ENCODE data around the gene SLC24A4.
A peak's percentile ranks its signal among the peaks of the same experiment; 100 is the strongest.

The SLC24A4 gene

DNA sequence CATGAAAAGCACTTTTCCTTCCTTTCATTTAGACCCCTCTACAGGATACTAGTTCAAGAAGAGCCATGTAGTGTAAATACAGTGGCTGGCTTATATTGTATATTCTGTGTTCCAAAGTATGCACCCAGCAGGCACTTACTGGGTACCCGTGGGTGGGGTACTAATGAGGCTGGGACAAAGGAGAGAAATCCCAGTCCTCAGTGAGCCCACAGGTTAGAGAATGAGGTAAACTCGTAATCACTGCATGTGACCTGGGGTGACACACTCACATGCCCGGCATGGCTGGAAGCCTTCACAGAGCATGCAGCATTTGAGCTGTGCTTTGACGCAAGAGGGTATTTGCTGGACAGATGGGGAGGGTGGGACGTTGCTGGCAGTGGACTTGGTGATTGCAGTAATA, 17.1 kb downstream of the SLC24A4 start:
- peaks cover 43% of the 10 kb centered on the region for H3K4me1 Mint-ChIP-seq
- no peak for ATAC-seq

DNA sequence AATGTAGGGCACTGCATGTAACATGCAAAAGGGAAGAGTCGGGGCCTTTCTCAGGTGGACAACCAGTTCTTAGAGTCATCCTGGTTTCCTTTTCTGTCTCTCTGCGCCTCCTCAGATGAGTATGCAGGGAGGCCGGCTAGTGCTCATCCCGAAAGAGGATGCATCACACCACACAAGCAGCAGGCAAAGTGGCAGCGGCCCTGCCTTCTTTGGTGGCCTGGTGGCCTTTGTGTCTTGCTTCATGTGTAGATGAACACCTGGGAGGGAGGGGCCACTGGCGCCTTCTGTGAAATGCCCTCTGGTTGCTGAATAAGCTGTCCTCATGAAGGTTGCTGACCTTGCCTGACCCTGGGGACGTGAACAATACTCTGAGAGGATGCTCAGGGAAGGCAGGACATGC, 18.0 kb downstream of the SLC24A4 start:
- peak; percentile 91 for ATAC-seq
- Mint-ChIP-seq H3K9me3 (peaks cover 3% of the 10 kb centered on the region), H3K4me3 (peak overlapping the region; percentile 68), H3K4me1 (peaks cover 43% of the 10 kb centered on the region), H3K36me3 (no peaks in the 10 kb centered on the region), H3K27ac (peak overlapping the region; percentile 84)
- peak; percentile 20 to 78 for DNase-seq (ENCODE audit: low spot score in 2 of 2)

More for the DNA sequence above, 17.1 kb downstream of the SLC24A4 start:
- peaks cover 3% of the 10 kb centered on the region for H3K9me3 Mint-ChIP-seq
- H3K4me3 Mint-ChIP-seq: no peak overlapping the region
- no peaks in the 10 kb centered on the region for H3K36me3 Mint-ChIP-seq
- no peak for DNase-seq (ENCODE audit: low spot score in 2 of 2)
- no peak overlapping the region for H3K27ac Mint-ChIP-seq

DNA sequence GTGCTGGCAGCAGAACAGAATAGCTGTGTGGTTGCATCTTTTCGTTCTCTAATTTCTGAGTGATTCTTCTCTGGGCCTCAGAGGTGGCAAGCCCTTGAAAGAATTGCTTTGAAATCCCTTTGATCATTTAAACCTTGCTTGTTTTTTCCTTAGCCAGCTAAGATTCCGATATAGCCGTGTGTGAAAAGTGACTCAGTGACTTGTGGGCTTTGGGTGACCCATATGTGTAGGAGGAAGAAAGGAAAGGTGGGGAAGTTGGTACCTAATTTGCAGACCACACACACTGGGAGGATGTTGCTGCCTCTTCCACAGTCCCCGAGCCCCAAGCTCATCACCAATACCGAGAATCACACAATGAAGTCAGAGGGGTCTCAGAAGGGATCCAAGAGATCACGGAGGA, 18.8 kb downstream of the SLC24A4 start:
- peaks cover 43% of the 10 kb centered on the region for H3K4me1 Mint-ChIP-seq
- DNase-seq (ENCODE audit: low spot score in 2 of 2): peak; percentile 18 to 60
- peak; percentile 87 for ATAC-seq
- H3K36me3 Mint-ChIP-seq: no peaks in the 10 kb centered on the region
- peaks cover 3% of the 10 kb centered on the region for H3K9me3 Mint-ChIP-seq
- H3K4me3 Mint-ChIP-seq: peak overlapping the region; percentile 68
- H3K27ac Mint-ChIP-seq: no peak overlapping the region

DNA sequence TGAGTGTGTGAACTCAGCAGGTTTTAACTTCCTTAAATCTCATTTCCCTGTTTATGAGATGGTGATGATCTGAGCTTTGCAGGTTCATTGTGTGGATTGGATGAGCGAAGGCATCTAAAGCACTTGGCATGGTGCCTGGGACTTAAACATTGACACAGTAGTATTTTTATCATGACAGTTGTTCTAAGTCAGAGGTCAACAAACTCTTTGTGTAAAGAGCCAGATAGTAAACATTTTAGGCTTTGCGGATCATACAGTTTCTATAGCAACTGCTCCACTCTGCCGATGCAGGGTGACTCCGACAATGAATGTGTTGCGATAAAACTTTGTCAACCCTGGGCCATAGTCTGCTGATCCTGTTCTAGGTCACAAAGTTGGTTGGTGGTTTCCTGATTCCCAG, 25.2 kb downstream of the SLC24A4 start:
- H3K36me3 Mint-ChIP-seq: no peaks in the 10 kb centered on the region
- peaks cover 16% of the 10 kb centered on the region for H3K4me1 Mint-ChIP-seq
- no peak overlapping the region for H3K27ac Mint-ChIP-seq
- no peak overlapping the region for H3K4me3 Mint-ChIP-seq
- DNase-seq (ENCODE audit: low spot score in 2 of 2) (no peak), ATAC-seq (no peak)
- H3K9me3 Mint-ChIP-seq: peaks cover 3% of the 10 kb centered on the region

DNA sequence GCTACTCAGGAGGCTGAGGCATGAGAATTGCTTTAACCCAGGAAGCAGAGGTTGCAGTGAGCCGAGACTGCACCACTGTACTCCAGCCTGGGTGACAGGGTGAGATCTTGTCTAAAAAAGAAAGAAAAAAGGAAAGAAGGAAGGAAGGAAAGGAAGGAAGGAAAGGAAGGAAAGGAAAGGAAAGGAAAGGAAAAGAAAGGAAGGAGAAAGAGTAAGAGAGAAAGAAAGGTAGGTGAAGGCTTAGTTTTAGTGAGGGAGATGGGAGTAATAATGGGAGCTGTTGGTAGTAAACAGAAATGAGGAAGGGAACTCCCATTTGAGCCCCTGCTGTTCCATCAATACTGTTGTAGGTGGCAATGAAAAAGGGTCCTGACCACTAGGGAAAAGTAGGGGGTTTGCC, 28.8 kb downstream of the SLC24A4 start:
- Mint-ChIP-seq H3K9me3 (no peaks in the 10 kb centered on the region), H3K36me3 (no peaks in the 10 kb centered on the region), H3K4me1 (peaks cover 9% of the 10 kb centered on the region), H3K27ac (peak overlapping the region; percentile 7), H3K4me3 (no peak overlapping the region)
- DNase-seq (ENCODE audit: low spot score in 2 of 2) (no peak), ATAC-seq (no peak)

DNA sequence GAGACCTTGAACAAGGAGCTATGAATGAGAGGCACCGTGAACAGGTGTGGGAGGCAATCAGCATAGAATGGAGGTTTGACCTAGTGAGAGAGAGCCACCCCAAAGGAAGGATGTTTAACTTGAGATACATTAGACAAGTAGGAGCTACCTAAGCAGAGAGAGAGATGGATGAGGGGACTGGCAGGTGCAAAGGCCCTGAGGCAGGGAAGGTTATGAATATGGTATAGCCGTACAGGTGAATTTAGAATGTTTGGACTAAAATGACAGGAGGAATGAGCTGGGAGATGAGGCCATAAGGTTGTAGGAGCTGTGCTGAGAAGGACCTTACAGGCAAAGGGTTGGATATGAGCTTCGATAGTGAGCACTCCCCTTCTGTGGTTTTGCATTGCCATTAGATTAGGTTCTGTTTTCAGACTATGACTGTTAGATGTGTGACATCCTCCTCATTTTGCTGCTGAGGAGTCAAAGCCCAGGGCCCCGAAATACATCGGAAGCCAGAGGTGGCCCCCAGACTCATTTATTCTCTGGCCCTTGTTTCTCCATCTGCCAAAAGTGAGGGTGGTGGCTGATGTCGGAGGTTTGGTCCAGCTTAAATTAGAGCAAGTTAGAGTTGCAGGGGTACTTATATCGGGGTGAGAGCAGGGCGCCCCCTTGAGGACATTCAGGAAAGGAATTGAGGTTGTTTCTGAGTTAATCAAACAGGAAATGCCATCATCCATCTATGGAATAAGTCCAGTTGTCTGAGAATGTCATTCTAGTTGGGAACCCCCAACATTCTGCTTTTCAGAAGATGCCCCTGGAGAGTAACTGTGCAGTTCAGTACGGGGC, 29.4 kb downstream of the SLC24A4 start:
- Mint-ChIP-seq H3K4me3 (no peak overlapping the region), H3K4me1 (peaks cover 9% of the 10 kb centered on the region), H3K27ac (peak overlapping the region; percentile 7), H3K9me3 (no peaks in the 10 kb centered on the region), H3K36me3 (no peaks in the 10 kb centered on the region)
- ATAC-seq (peak; percentile 69), DNase-seq (ENCODE audit: low spot score in 2 of 2) (peak; percentile 9 to 66)

DNA sequence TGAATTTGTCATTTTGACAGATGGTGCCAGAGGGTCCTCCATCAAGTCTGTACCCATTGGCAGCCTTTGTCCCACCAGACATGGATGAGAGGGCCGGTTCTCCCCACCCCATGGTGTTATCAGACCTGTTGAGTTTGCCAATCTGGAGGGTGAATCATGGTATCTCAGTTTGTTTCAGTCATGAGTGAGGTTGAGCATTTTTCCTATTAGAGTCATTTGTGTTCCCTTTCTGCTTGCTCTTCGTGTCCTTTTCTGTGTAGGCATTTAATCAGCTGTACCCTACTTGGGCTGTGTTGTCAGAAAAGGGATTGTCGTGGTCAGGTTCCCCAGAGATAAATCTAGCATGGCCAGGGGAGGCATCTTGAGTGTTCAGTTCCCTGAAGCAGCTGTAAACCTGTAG, 30.5 kb downstream of the SLC24A4 start:
- no peaks in the 10 kb centered on the region for H3K36me3 Mint-ChIP-seq
- peaks cover 9% of the 10 kb centered on the region for H3K4me1 Mint-ChIP-seq
- no peak overlapping the region for H3K27ac Mint-ChIP-seq
- DNase-seq (ENCODE audit: low spot score in 2 of 2) (no peak), ATAC-seq (peak; percentile 43)
- H3K4me3 Mint-ChIP-seq: no peak overlapping the region
- no peaks in the 10 kb centered on the region for H3K9me3 Mint-ChIP-seq

DNA sequence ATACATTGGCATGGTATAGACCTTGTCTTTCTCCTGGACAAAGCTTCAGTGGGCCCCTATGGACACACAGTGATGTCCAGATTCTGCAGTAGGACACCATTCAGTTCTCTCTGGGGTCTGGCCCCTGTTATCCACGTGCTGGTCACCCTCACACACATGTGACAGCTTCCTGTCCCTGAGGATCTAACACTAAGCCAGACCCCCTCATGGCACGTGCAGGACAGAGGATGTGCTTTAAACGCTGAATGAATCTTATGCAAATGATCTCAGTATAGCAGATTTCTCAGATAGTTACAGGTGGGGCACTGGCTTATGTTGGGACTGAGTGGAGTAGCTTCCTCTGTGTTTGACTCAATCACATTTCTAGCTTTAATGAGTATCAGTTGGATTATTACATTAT, 33.7 kb downstream of the SLC24A4 start:
- no peaks in the 10 kb centered on the region for H3K9me3 Mint-ChIP-seq
- DNase-seq (ENCODE audit: low spot score in 2 of 2) (no peak), ATAC-seq (no peak)
- peaks cover 9% of the 10 kb centered on the region for H3K4me1 Mint-ChIP-seq
- H3K4me3 Mint-ChIP-seq: no peak overlapping the region
- H3K27ac Mint-ChIP-seq: no peak overlapping the region
- no peaks in the 10 kb centered on the region for H3K36me3 Mint-ChIP-seq

DNA sequence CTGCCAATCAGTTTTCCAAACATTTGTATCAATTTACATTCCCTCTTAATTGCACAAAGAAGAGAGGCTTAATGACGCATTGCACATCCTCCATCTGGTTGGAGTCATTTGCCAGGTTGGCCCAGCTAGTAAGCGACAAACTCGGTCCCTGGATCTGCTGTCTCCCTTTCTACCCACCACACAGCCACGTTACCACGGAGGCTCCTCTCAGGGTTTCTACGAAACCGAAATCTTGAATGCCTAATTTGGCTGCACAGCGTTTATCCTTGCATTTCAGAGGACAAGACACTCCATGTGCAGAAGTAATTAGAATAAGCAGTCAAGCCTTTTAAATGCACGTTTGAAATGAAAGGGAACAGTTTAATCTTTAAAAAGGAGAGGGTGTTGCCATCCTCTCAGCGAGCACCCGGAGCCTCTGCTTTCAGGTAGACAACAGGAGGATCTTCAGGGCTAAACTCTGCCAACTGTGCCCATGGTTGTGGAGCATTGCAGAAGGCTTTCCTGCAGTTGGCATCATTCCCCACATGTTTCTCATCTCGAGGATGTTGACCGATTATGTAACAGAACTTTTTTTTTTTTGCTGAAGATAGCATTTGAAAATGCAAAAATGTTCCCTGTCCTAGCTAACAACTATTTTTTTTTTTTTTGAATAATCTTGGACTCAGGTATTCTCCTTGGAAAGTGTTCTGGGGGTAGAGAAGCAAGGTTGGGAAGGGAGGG, 37.8 kb downstream of the SLC24A4 start:
- H3K4me3 Mint-ChIP-seq: no peak overlapping the region
- DNase-seq (ENCODE audit: low spot score in 2 of 2) (no peak), ATAC-seq (no peak)
- no peaks in the 10 kb centered on the region for H3K36me3 Mint-ChIP-seq
- no peaks in the 10 kb centered on the region for H3K4me1 Mint-ChIP-seq
- H3K27ac Mint-ChIP-seq: no peak overlapping the region
- no peaks in the 10 kb centered on the region for H3K9me3 Mint-ChIP-seq

DNA sequence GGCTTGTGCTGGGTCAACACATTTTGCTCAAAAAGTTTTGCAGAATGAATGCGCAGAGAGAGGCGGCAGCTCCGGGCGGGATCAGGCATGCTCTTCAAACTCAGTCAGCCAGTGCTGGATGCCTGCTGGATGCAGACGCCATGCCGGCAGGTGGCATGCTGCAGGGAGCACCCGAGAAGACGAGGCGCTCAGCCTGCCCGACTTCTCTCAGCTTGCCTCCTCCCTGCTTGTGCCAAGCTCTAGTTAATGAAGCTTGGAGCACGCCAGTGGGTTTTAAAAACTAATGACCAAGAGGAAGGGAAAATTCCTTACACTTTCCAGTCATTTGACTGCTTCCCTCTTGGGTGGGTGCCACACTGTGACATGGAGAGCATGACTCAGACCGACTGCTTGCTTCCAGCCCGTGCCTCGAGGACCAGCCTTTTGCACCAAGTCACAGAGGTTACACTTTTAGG, 39.8 kb downstream of the SLC24A4 start:
- ATAC-seq (no peak), DNase-seq (ENCODE audit: low spot score in 2 of 2) (no peak)
- peaks cover 4% of the 10 kb centered on the region for H3K4me1 Mint-ChIP-seq
- H3K36me3 Mint-ChIP-seq: no peaks in the 10 kb centered on the region
- H3K9me3 Mint-ChIP-seq: no peaks in the 10 kb centered on the region
- H3K27ac Mint-ChIP-seq: no peak overlapping the region
- no peak overlapping the region for H3K4me3 Mint-ChIP-seq

DNA sequence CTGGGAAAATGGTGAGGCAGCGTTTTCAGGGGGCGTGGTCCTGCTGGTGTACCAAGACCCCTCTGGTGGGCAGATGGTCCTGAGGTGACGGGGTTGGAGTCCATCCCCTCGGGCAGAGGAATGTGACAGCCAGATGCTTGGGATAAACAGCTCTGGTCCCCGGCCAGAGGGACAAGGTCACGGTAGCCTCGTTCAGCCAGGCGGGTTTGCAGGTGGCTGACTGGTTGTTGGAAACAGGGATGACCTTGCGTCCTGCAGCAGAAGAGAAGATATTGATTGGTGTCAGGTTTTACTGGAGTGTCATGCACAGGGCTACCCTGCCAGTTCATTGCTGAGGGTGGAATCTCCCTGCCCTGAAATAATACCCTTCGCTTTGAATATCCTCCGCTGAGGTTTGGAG, 43.3 kb downstream of the SLC24A4 start:
- ATAC-seq: no peak
- no peak overlapping the region for H3K4me3 Mint-ChIP-seq
- H3K4me1 Mint-ChIP-seq: peaks cover 4% of the 10 kb centered on the region
- no peak overlapping the region for H3K27ac Mint-ChIP-seq
- H3K9me3 Mint-ChIP-seq: no peaks in the 10 kb centered on the region
- no peaks in the 10 kb centered on the region for H3K36me3 Mint-ChIP-seq
- DNase-seq (ENCODE audit: low spot score in 2 of 2): no peak

DNA sequence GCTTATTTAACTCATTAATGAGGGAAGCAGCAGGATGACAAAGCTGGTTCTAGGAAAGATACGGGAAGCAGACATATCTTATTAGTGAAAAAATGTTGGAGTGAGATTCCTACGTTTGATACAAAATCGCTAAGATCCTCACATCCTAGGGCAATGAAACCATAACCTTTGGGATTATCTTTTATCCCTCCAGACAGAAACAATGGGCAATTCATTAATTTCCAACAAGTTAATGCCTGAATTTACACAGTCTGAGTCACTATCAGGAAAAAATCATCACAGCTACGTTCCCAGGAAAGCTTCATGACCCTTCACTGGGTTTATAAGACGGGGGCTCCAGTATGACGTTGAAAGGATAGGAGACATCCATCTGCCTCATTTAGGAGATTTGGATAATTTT, 45.0 kb downstream of the SLC24A4 start:
- Mint-ChIP-seq H3K36me3 (no peaks in the 10 kb centered on the region), H3K27ac (peak overlapping the region; percentile 8), H3K4me3 (no peak overlapping the region)

DNA sequence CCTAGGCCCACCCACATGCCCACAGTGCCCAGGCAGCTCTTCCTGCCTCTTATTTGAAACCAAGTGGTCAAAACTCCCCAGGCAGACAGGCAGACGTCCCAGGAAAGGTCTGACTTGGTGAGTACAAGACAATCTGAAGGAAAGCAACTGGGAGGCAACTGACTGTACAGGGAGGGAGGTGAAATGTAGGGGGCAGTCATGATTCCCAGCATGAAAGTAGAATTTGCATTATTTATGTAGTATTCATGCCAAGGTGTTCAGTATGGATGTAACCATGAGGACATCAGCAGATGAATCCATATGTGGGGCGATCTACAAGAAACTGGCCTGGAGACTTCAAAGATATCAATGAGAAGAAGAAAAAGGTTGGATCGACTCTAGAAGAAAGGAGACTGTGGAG, 46.1 kb downstream of the SLC24A4 start:
- H3K9me3 Mint-ChIP-seq: no peaks in the 10 kb centered on the region
- H3K27ac Mint-ChIP-seq: no peak overlapping the region
- no peaks in the 10 kb centered on the region for H3K36me3 Mint-ChIP-seq
- no peak for ATAC-seq
- H3K4me1 Mint-ChIP-seq: peaks cover 4% of the 10 kb centered on the region
- no peak for DNase-seq (ENCODE audit: low spot score in 2 of 2)
- H3K4me3 Mint-ChIP-seq: no peak overlapping the region

More for the DNA sequence above, 45.0 kb downstream of the SLC24A4 start:
- no peak for DNase-seq (ENCODE audit: low spot score in 2 of 2)
- Mint-ChIP-seq H3K9me3 (no peaks in the 10 kb centered on the region), H3K4me1 (peaks cover 4% of the 10 kb centered on the region)
- no peak for ATAC-seq

DNA sequence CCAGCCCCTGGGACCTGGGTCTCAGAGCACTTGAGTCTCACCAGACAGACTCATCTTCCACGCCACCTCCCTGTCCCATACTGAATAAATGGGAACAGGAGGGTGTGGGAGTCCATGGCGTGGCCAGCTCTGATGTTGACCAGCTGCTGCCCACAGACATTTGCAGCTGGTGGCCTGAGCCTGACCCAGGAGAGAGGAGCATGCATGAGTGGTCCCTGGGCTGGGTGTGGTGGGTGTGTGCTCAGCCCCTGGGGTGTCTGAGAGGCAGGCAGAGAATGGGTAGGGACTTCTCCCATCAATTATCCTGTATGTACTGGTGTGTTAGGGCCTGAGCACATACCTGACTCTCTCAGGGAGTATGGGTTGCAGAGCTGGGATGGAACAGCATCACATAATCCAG, 49.3 kb downstream of the SLC24A4 start:
- Mint-ChIP-seq H3K36me3 (no peaks in the 10 kb centered on the region), H3K9me3 (no peaks in the 10 kb centered on the region), H3K27ac (no peak overlapping the region), H3K4me3 (no peak overlapping the region), H3K4me1 (peaks cover 4% of the 10 kb centered on the region)
- ATAC-seq (no peak), DNase-seq (ENCODE audit: low spot score in 2 of 2) (no peak)

DNA sequence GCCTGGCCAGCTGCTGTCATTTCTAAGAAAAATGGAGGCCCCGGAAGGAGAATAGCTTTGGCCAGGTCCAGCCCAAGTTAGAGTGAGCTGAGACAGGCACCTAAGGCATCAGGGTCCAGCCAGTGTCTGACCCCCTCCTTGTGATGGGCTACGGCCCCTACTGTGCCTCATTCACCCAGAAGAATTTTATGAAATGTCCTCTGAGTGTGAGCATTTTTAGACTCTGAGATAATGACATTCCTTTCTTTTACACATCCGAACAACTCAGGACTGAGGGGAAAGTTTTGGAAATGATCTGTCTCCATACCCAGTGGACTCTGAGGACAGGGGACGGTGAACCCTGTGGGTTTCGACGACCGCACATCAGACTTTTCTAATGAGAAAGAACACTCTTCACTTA, 50.4 kb downstream of the SLC24A4 start:
- ATAC-seq: no peak
- Mint-ChIP-seq H3K27ac (no peak overlapping the region), H3K9me3 (no peaks in the 10 kb centered on the region), H3K4me3 (no peak overlapping the region), H3K4me1 (no peaks in the 10 kb centered on the region), H3K36me3 (no peaks in the 10 kb centered on the region)
- no peak for DNase-seq (ENCODE audit: low spot score in 2 of 2)

DNA sequence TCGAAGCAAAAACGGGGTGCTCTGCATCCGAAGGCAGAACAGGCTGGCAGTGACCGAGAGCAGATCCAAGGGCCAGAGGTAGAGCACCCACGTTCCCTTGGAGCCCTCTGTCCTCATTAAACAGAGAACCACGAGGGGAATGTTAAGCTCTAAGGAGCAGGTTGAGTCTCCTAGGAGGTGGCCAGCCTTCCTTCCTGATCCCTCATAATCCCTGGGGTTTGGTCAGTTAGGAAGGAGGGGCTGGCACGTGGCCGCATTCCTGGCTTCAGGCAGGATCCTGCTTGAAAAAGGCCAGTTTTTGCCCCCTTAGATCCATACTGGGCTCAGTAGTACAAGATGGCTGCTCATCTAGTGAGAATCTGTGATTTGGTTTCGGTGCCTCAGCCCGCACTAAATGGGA, 57.2 kb downstream of the SLC24A4 start:
- ATAC-seq (no peak), DNase-seq (ENCODE audit: low spot score in 2 of 2) (no peak)
- Mint-ChIP-seq H3K36me3 (no peaks in the 10 kb centered on the region), H3K9me3 (no peaks in the 10 kb centered on the region), H3K4me3 (no peak overlapping the region), H3K4me1 (peaks cover 7% of the 10 kb centered on the region), H3K27ac (peak overlapping the region; percentile 48)
